Effector memory CD4-positive, alpha-beta T cell (primary cell): Measurements from ENCODE around the gene BPI.

Experiments used
- DNase-seq, 3 donors: peaks; one replicate each; pipeline ENCODE4 v3.0.0-alpha.2; 2020
- H3K27ac ChIP-seq: 2 replicates; pipeline ENCODE4 v1.7.0; 2013; ENCODE audit warnings: mild to moderate bottlenecking, low read length, moderate library complexity; ENCODE audit not compliant: insufficient read depth, poor library complexity, severe bottlenecking
- H3K27me3 ChIP-seq: replicated peaks from 2 replicates; pipeline ENCODE4 v1.7.0; 2013; ENCODE audit warnings: mild to moderate bottlenecking, low read length; ENCODE audit not compliant: insufficient read depth, control insufficient read depth, poor library complexity, severe bottlenecking
- H3K36me3 ChIP-seq: 2 replicates; pipeline ENCODE4 v1.7.0; 2013; ENCODE audit warnings: mild to moderate bottlenecking, low read length, moderate library complexity; ENCODE audit not compliant: control insufficient read depth, insufficient read depth
- H3K4me1 ChIP-seq: 2 replicates; pipeline ENCODE4 v1.7.0; 2013; ENCODE audit warnings: low read length, mild to moderate bottlenecking; ENCODE audit not compliant: control insufficient read depth, insufficient read depth, poor library complexity, severe bottlenecking
- H3K4me3 ChIP-seq: 2 replicates; pipeline ENCODE4 v1.7.0; 2013; ENCODE audit warnings: low read length, low read depth, mild to moderate bottlenecking; ENCODE audit not compliant: insufficient read depth, poor library complexity, severe bottlenecking
- H3K9me3 ChIP-seq: 2 replicates; pipeline ENCODE4 v1.7.0; 2013; ENCODE audit warnings: mild to moderate bottlenecking, low read length, moderate library complexity; ENCODE audit not compliant: control insufficient read depth

Gene BPI

DNA sequence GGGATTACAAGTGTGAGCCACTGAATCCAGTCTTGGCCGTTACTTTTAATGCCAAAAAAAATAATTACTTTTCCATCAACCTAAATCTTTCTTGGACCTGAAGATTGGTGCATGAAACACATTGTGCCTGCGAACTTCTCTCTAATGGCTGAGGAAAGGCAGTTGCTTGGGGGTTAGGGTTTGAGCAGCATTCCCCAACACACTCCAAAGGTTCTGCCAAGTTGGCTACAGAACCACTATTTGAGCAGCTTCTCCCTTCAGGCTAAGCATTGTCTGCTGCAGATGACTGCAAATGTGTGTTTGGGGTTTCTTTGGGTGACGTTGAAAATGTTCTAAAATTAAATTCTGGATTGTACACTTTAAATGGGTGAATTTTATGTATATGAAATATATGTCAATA, 36.0 kb downstream of the BPI start:
- Histone ChIP-seq H3K36me3 (no peaks in the 10 kb centered on the region), H3K27ac (no peak overlapping the region), H3K27me3 (no peaks in the 10 kb centered on the region), H3K4me3 (no peak overlapping the region), H3K4me1 (no peaks in the 10 kb centered on the region), H3K9me3 (peaks cover 4% of the 10 kb centered on the region)
- DNase-seq, result no peak

- Histone ChIP-seq H3K27me3 (no peaks in the 10 kb centered on the region), H3K4me1 (no peaks in the 10 kb centered on the region), H3K4me3 (no peak overlapping the region), H3K9me3 (peaks cover 4% of the 10 kb centered on the region), H3K27ac (no peak overlapping the region), H3K36me3 (no peaks in the 10 kb centered on the region)
- no peak for DNase-seq
Observed at GRCh38 chr20:38340693-38341092, 36.7 kb downstream of the BPI start.

DNA sequence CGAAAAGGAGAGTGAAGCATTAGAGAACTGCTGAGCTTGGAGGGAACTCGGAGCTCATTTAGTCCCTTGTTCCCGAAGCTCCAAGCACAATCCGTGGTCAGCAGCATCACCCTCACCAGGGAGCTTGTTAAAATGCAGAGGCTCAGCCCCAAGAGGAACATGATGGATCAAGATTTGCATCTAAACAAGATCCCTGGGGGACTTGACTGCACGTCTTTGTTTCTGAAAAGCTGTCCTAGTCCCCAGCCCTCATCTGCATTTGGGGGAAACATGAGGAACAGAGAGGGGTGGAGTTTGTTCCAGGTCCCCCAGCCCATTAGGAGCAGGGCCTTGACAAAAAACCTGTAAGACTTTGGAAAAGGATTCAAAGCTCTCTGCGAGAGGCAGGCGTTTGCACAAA, 38.3 kb downstream of the BPI start:
- Histone ChIP-seq H3K27ac (no peak overlapping the region), H3K4me3 (no peak overlapping the region), H3K36me3 (no peaks in the 10 kb centered on the region), H3K9me3 (peaks cover 4% of the 10 kb centered on the region), H3K27me3 (no peaks in the 10 kb centered on the region), H3K4me1 (no peaks in the 10 kb centered on the region)
- DNase-seq, result no peak

- H3K4me1 ChIP-seq, result no peaks in the 10 kb centered on the region
- no peak for DNase-seq
- no peaks in the 10 kb centered on the region for H3K27me3 ChIP-seq
- H3K36me3 ChIP-seq, result no peaks in the 10 kb centered on the region
- H3K9me3 ChIP-seq, result no peaks in the 10 kb centered on the region
- H3K4me3 ChIP-seq, result no peak overlapping the region
- no peak overlapping the region for H3K27ac ChIP-seq
Observed at GRCh38 chr20:38342713-38343310, 38.9 kb downstream of the BPI start.

GRCh38 chr20:38343311-38344106, 39.6 kb downstream of the BPI start:
- Histone ChIP-seq H3K36me3 (no peaks in the 10 kb centered on the region), H3K9me3 (no peaks in the 10 kb centered on the region), H3K4me1 (no peaks in the 10 kb centered on the region), H3K4me3 (no peak overlapping the region), H3K27me3 (no peaks in the 10 kb centered on the region), H3K27ac (no peak overlapping the region)
- DNase-seq, result no peak

DNA sequence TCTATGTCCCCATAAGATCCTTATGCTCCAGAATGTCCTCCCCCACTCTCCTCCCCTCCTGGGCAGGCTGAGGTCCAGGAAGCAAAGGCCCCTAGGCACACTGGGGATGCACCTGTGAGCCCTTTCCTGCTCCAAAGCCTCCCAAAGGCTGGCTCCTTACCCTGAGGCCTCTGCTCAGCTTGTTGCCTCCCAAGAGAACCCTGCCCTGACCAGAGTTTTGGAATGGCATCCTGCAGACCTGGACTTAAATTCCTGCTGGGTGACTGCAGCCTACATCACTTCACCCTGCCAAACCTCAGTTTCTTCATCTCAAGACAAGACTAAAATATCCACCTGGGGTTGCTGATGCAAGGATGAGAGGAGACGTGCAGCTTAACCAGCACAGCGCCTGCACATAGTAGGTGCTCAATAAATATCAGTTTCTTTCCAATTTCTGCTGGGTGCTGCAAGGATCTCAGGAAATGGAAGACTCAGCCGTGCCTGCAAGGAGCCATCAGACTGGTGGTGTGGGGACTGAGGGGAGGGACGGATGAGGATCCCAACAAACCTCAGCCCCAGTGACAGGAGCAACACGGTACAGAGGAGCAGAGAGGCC, 40.2 kb downstream of the BPI start:
- Histone ChIP-seq H3K27ac (no peak overlapping the region), H3K27me3 (no peaks in the 10 kb centered on the region), H3K36me3 (no peaks in the 10 kb centered on the region), H3K9me3 (no peaks in the 10 kb centered on the region), H3K4me3 (no peak overlapping the region), H3K4me1 (no peaks in the 10 kb centered on the region)
- no peak for DNase-seq

DNA sequence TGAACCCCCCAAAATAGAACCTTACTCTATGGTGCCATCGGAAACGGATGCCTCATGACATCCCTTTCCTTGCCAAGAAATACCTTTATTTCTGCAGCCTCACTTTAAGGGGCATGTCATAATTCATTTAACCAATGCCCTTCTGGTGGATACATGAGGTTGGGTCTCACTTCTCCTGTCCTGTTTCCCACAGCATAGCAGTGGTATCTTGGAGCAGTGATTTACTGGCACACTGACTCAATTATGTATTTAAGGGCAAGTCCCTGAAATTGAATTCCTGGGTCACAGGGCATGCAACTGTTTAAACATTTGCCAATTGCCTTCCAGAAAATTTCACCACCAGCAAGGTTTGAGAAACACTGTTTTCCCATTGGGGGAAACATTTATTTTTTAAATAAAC, 41.7 kb downstream of the BPI start:
- no peak overlapping the region for H3K4me3 ChIP-seq
- no peaks in the 10 kb centered on the region for H3K4me1 ChIP-seq
- H3K36me3 ChIP-seq, result no peaks in the 10 kb centered on the region
- H3K9me3 ChIP-seq, result no peaks in the 10 kb centered on the region
- H3K27me3 ChIP-seq, result no peaks in the 10 kb centered on the region
- no peak for DNase-seq
- no peak overlapping the region for H3K27ac ChIP-seq

DNA sequence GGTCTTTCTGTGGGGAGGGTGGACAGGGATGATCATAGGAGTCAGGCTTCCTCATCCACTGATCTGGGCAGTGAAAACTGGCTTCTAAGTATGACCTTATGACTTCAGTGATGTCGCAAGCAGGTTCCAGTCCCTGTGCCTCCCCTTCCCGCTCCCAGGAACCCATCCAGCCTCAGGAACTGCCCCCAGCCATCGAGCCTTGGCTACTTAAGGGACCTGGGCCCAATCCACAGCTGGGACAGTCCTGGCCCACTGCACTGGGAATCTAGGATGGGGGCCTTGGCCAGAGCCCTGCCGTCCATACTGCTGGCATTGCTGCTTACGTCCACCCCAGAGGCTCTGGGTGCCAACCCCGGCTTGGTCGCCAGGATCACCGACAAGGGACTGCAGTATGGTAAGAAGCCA, 42.3 kb downstream of the BPI start, which contains the start of gene LBP:
LBP (plus strand) TSS at position 236 of the 405 bp plus-strand sequence; CDS start at position 271, 35 bp downstream.
- no peaks in the 10 kb centered on the region for H3K4me1 ChIP-seq
- H3K4me3 ChIP-seq, result no peak within 1 kb of the TSS
- no peak for DNase-seq
- no peaks in the 10 kb centered on the region for H3K36me3 ChIP-seq
- H3K27me3 ChIP-seq, result no peaks in the 10 kb centered on the region
- no peaks in the 10 kb centered on the region for H3K9me3 ChIP-seq
- no peak within 1 kb of the TSS for H3K27ac ChIP-seq

DNA sequence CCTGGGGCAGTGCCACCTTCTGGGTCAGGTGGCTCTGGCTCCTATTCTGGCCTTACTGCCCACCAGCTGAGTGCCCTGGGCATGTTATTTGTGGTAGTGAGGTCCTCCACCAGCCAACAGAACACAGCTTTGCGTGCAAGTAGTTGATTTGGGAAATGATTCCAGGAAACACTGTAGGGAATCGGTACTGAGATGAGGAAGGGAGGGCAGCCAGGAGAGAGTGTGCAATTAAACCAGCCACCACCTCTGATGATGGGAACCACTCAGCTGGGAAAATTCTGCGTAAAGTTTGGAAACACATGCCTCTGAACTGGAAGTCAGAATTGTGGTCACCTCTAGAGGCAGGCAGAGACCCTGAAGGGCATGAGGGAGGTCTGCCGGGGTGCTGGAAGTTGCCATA, 42.8 kb downstream of the BPI start:
- no peaks in the 10 kb centered on the region for H3K9me3 ChIP-seq
- DNase-seq, result no peak
- H3K27ac ChIP-seq, result no peak overlapping the region
- no peaks in the 10 kb centered on the region for H3K27me3 ChIP-seq
- H3K4me1 ChIP-seq, result no peaks in the 10 kb centered on the region
- no peak overlapping the region for H3K4me3 ChIP-seq
- H3K36me3 ChIP-seq, result no peaks in the 10 kb centered on the region

DNA sequence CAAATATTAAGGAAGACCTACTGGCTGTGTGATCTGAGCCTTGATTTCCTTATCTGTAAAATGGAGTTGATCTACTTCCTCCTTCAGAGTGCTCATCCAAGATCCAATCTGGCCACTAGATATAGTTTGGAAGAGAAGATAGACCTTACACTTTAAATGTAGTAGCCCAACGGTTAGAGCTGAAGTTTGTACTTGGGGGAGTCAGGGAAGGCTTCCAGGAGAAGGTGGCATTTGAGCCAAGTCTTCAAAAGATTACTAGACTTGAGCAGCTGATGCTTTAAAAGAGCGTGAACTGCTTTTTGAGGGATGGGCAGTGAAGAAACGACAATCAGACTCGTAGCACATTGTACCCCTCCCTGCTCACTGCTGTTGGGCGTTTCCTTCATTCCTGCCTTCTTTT, 45.9 kb downstream of the BPI start:
- no peak overlapping the region for H3K4me3 ChIP-seq
- H3K36me3 ChIP-seq, result no peaks in the 10 kb centered on the region
- H3K27ac ChIP-seq, result no peak overlapping the region
- no peaks in the 10 kb centered on the region for H3K9me3 ChIP-seq
- H3K27me3 ChIP-seq, result no peaks in the 10 kb centered on the region
- H3K4me1 ChIP-seq, result no peaks in the 10 kb centered on the region
- DNase-seq, result no peak
